ENCODE results near the gene MCC.

DNA sequence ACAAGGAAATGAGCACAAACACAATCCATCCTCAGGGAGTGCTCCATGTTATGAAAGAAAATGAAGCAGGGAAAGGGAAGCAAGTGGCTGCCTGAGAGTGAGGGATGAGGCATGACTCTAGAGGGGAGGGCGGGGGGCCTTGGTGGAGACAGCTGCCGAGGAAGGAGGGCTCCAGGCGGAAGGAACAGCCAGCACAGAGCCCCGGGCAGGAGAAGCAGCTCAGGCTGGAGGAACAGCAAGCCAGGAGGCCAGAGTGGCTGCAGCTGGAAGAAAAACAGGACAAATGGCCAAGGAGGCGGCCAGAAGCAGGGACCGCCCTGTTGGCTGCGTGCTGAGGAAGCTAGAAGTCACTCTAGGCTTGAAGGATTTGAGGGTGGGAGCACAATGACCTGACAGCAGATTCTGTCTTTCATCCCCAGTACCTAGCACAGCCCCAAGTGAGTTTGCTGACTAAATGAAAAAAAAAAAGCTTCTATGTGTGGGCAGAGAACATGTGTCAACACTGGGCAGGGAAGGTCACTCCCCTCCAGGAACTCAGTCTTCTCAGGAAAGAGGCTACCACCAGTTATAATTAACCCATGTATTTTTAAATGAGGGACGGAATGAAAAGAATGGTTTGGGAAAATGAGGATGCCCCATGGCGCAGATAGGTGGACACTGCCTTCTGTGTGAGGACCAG, 368.9 kb downstream of the MCC start:
- TF ChIP-seq, protein P1, sequence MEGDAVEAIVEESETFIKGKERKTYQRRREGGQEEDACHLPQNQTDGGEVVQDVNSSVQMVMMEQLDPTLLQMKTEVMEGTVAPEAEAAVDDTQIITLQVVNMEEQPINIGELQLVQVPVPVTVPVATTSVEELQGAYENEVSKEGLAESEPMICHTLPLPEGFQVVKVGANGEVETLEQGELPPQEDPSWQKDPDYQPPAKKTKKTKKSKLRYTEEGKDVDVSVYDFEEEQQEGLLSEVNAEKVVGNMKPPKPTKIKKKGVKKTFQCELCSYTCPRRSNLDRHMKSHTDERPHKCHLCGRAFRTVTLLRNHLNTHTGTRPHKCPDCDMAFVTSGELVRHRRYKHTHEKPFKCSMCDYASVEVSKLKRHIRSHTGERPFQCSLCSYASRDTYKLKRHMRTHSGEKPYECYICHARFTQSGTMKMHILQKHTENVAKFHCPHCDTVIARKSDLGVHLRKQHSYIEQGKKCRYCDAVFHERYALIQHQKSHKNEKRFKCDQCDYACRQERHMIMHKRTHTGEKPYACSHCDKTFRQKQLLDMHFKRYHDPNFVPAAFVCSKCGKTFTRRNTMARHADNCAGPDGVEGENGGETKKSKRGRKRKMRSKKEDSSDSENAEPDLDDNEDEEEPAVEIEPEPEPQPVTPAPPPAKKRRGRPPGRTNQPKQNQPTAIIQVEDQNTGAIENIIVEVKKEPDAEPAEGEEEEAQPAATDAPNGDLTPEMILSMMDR (conservative IDR thresholded peaks at IDR 0.05 in 1 of 2, IDR thresholded peaks at IDR 0.05 in 1 of 2; ENCODE audit: extremely low read depth in 1 of 2, insufficient read depth in 1 of 2, low read depth in 1 of 2, low read length in 2 of 2): no peak
- no peak for TF ChIP-seq EZH2 (IDR thresholded peaks at IDR 0.05; ENCODE audit: borderline replicate concordance, low read length)
